ENCODE data around the gene TTC4. TPM values are rescaled to one million over a fixed set of nuclear protein-coding genes. Genes with fewer than 3 reads are reported as not detected.

Gene TTC4
- total RNA-seq, 1 experiment from 2014 or later = 30.8 TPM

- H3K27ac Mint-ChIP-seq = 0 out of 7 replicates have a peak overlapping the region, but pooled peaks of 1 of the 3 experiments have one; percentile 39
These were observed 34.3 kb upstream of the TTC4 start for GRCh38 chr1:54681358-54681757.

More at GRCh38 chr1:54681358-54681757, 34.3 kb upstream of the TTC4 start:
- Histone ChIP-seq H3K9ac (ENCODE audit: extremely low read depth, insufficient read length, low read length) (no peak overlapping the region), H3K9me3 (ENCODE audit: control insufficient read depth, low read depth, low read length) (no peaks in the 10 kb centered on the region), H3K79me2 (ENCODE audit: insufficient read depth, low read length) (no peaks in the 10 kb centered on the region), H3K27ac (ENCODE audit: insufficient read length, low read depth, low read length) (no peak overlapping the region), H2AK5ac (ENCODE audit: insufficient read length, low read length) (no peak overlapping the region), H3T11ph (ENCODE audit: low read length) (no peak overlapping the region), H3K18ac (ENCODE audit: insufficient read length, low read depth, low read length) (no peak overlapping the region), H3K56ac (ENCODE audit: insufficient read length, low read depth, low read length) (no peak overlapping the region), H4K20me1 (ENCODE audit: control insufficient read depth, insufficient read depth, insufficient read length) (no peaks in the 10 kb centered on the region), H2AFZ (ENCODE audit: low read length) (no peak overlapping the region), H3K79me1 (ENCODE audit: insufficient read depth, low read depth, low read length, poor library complexity, severe bottlenecking) (no peaks in the 10 kb centered on the region), H3K14ac (ENCODE audit: insufficient read depth, low read length) (no peak overlapping the region; the same call in 1 of the 2 replicates), H4K5ac (ENCODE audit: insufficient read length, low read depth, low read length) (no peak overlapping the region), H2BK5ac (ENCODE audit: insufficient read length, low read length) (no peak overlapping the region), H3K4ac (ENCODE audit: low read depth, low read length) (no peak overlapping the region), H4K8ac (replicated peaks; ENCODE audit: insufficient read length, low read depth, low read length) (no peak overlapping the region), H3K23me2 (ENCODE audit: insufficient read length, low read depth, low read length, poor library complexity, severe bottlenecking) (peaks cover 4% of the 10 kb centered on the region), H2BK12ac (ENCODE audit: insufficient read length, low read depth, low read length) (no peak overlapping the region), H2BK120ac (ENCODE audit: low read depth, low read length, poor library complexity, severe bottlenecking) (no peak overlapping the region), H3K4me2 (ENCODE audit: insufficient read depth, insufficient read length, low read length) (no peak overlapping the region), H3K4me1 (ENCODE audit: insufficient read depth, low read length) (no peaks in the 10 kb centered on the region), H3K27me3 (ENCODE audit: insufficient read depth, low read length) (no peaks in the 10 kb centered on the region), H2BK20ac (ENCODE audit: low read depth, low read length, poor library complexity, severe bottlenecking) (no peak overlapping the region), H2BK15ac (ENCODE audit: low read depth, low read length) (no peak overlapping the region), H3K23ac (ENCODE audit: insufficient read length, low read depth, low read length) (no peak overlapping the region), H4K91ac (ENCODE audit: insufficient read length, low read depth, low read length) (no peak overlapping the region)
- H3K36me3 Mint-ChIP-seq (ENCODE audit: insufficient read depth in 1 of 3, low read depth in 3 of 3) = no peaks in the 10 kb centered on the region
- H3K27me3 Mint-ChIP-seq (ENCODE audit: low read depth) = peaks cover 2% of the 10 kb centered on the region; the same call in 1 of the 2 replicates
- H3K9me3 Mint-ChIP-seq = no peaks in the 10 kb centered on the region; a peak in 1 of 5 replicates
- DNase-seq = no peak
- peaks cover 5 to 18% of the 10 kb centered on the region in 2 experiments for H3K4me1 Mint-ChIP-seq
- TF ChIP-seq, protein P1, sequence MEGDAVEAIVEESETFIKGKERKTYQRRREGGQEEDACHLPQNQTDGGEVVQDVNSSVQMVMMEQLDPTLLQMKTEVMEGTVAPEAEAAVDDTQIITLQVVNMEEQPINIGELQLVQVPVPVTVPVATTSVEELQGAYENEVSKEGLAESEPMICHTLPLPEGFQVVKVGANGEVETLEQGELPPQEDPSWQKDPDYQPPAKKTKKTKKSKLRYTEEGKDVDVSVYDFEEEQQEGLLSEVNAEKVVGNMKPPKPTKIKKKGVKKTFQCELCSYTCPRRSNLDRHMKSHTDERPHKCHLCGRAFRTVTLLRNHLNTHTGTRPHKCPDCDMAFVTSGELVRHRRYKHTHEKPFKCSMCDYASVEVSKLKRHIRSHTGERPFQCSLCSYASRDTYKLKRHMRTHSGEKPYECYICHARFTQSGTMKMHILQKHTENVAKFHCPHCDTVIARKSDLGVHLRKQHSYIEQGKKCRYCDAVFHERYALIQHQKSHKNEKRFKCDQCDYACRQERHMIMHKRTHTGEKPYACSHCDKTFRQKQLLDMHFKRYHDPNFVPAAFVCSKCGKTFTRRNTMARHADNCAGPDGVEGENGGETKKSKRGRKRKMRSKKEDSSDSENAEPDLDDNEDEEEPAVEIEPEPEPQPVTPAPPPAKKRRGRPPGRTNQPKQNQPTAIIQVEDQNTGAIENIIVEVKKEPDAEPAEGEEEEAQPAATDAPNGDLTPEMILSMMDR (conservative IDR thresholded peaks at IDR 0.05) = no peak
- H3K4me3 Mint-ChIP-seq = no peak overlapping the region
